ENCODE results near the gene LRP8. TPM values are rescaled to one million over a fixed set of nuclear protein-coding genes. Genes with fewer than 3 reads are reported as not detected.

LRP8 gene
- total and polyA plus RNA-seq, 2 of the 13 experiments (the other 11 are each of a cell fraction or from before 2014, with no cell fraction given) = 17.3 to 17.4 TPM

DNA sequence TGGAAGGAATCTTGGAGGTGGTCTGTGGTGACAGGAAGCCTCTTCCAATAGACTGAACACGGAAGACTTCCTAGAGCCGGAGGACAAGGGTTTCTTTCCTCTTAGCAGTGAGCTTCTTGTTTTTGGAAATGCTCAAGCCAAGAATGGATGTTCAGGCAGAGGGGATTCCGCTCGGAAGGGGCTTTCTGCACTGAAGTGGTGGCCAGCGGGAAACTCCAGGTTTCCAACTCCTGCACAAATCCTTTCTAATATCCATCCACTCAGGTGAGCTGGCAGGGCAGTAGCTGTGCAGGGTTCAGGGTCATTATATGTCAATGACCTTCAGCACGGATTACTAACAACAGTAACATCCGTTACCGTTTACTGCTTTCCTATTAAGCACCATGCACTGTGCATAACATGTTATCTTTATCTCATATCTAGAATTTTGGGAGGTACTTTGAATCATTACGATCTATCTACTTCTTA, 131.8 kb downstream of the LRP8 start (continued):
- TF ChIP-seq, protein P1, sequence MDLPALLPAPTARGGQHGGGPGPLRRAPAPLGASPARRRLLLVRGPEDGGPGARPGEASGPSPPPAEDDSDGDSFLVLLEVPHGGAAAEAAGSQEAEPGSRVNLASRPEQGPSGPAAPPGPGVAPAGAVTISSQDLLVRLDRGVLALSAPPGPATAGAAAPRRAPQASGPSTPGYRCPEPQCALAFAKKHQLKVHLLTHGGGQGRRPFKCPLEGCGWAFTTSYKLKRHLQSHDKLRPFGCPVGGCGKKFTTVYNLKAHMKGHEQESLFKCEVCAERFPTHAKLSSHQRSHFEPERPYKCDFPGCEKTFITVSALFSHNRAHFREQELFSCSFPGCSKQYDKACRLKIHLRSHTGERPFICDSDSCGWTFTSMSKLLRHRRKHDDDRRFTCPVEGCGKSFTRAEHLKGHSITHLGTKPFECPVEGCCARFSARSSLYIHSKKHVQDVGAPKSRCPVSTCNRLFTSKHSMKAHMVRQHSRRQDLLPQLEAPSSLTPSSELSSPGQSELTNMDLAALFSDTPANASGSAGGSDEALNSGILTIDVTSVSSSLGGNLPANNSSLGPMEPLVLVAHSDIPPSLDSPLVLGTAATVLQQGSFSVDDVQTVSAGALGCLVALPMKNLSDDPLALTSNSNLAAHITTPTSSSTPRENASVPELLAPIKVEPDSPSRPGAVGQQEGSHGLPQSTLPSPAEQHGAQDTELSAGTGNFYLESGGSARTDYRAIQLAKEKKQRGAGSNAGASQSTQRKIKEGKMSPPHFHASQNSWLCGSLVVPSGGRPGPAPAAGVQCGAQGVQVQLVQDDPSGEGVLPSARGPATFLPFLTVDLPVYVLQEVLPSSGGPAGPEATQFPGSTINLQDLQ (CRISPR knock-in tag; IDR thresholded peaks at IDR 0.05) = no peak
- TF ChIP-seq, protein P2, sequence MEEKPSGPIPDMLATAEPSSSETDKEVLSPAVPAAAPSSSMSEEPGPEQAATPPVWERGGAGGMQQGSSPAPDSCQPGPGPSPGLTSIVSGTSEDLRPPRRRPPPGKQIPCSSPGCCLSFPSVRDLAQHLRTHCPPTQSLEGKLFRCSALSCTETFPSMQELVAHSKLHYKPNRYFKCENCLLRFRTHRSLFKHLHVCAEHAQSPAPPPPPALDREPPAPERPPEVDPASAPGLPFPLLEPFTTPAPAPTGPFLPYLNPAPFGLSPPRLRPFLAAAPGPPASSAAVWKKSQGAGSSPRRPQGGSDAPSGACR (CRISPR knock-in tag; IDR thresholded peaks at IDR 0.05) = no peak
- no peak for TF ChIP-seq ONECUT2 (CRISPR knock-in tag; IDR thresholded peaks at IDR 0.05)
- no peak for TF ChIP-seq ZNF737 (CRISPR knock-in tag; IDR thresholded peaks at IDR 0.05; ENCODE audit: borderline replicate concordance)
- TF ChIP-seq KLF6 (CRISPR knock-in tag; IDR thresholded peaks at IDR 0.05) = no peak
- TF ChIP-seq HDAC6 (IDR thresholded peaks at IDR 0.05; ENCODE audit: low read depth, low read length) = no peak
- TF ChIP-seq TMF1 (CRISPR knock-in tag; IDR thresholded peaks at IDR 0.05; ENCODE audit: low read depth) = no peak
- no peak for TF ChIP-seq SMARCC2 (IDR thresholded peaks at IDR 0.05)
- TF ChIP-seq, protein P3, sequence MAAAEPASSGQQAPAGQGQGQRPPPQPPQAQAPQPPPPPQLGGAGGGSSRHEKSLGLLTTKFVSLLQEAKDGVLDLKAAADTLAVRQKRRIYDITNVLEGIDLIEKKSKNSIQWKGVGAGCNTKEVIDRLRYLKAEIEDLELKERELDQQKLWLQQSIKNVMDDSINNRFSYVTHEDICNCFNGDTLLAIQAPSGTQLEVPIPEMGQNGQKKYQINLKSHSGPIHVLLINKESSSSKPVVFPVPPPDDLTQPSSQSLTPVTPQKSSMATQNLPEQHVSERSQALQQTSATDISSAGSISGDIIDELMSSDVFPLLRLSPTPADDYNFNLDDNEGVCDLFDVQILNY (CRISPR knock-in tag; conservative IDR thresholded peaks at IDR 0.05) = no peak
- TF ChIP-seq ZSCAN29 (CRISPR knock-in tag; conservative IDR thresholded peaks at IDR 0.05) = no peak
- TF ChIP-seq NFIB (CRISPR knock-in tag; IDR thresholded peaks at IDR 0.05; ENCODE audit: borderline replicate concordance) = no peak
- TF ChIP-seq GABPB1 (CRISPR knock-in tag; IDR thresholded peaks at IDR 0.05) = no peak
- no peak for TF ChIP-seq ZNF549 (CRISPR knock-in tag; IDR thresholded peaks at IDR 0.05)
- no peak for TF ChIP-seq TBL1XR1 (IDR thresholded peaks at IDR 0.05; ENCODE audit: borderline replicate concordance, low read length, partially characterized antibody)
- no peak for TF ChIP-seq ZNF10 (CRISPR knock-in tag; IDR thresholded peaks at IDR 0.05; ENCODE audit: borderline replicate concordance, low read depth)
- TF ChIP-seq, protein P4, sequence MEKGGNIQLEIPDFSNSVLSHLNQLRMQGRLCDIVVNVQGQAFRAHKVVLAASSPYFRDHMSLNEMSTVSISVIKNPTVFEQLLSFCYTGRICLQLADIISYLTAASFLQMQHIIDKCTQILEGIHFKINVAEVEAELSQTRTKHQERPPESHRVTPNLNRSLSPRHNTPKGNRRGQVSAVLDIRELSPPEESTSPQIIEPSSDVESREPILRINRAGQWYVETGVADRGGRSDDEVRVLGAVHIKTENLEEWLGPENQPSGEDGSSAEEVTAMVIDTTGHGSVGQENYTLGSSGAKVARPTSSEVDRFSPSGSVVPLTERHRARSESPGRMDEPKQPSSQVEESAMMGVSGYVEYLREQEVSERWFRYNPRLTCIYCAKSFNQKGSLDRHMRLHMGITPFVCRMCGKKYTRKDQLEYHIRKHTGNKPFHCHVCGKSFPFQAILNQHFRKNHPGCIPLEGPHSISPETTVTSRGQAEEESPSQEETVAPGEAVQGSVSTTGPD (CRISPR knock-in tag; IDR thresholded peaks at IDR 0.05) = no peak
- no peak for TF ChIP-seq SP140L (CRISPR knock-in tag; IDR thresholded peaks at IDR 0.05; ENCODE audit: borderline replicate concordance)
- no peak for TF ChIP-seq ZNF317 (CRISPR knock-in tag; IDR thresholded peaks at IDR 0.05)
- no peak for TF ChIP-seq SOX13 (IDR thresholded peaks at IDR 0.05)
- peak in 1 of 2 experiments; percentile 36; a peak in 1 of 4 replicates for TF ChIP-seq SOX13 (CRISPR knock-in tag; conservative IDR thresholded peaks at IDR 0.05 in 1 of 2, IDR thresholded peaks at IDR 0.05 in 1 of 2)
- TF ChIP-seq ZNF3 (CRISPR knock-in tag; IDR thresholded peaks at IDR 0.05) = no peak
- no peak for TF ChIP-seq ZNF792 (CRISPR knock-in tag; IDR thresholded peaks at IDR 0.05)
- TF ChIP-seq FOXA3 (CRISPR knock-in tag; IDR thresholded peaks at IDR 0.05) = peak; percentile 53
- TF ChIP-seq PRMT3 (CRISPR knock-in tag; IDR thresholded peaks at IDR 0.05; ENCODE audit: borderline replicate concordance, low read depth) = no peak
- 0 out of 2 replicates have a peak, but pooled peaks have one; percentile 31 for TF ChIP-seq DPF2 (CRISPR knock-in tag; IDR thresholded peaks at IDR 0.05; ENCODE audit: borderline replicate concordance, low read depth)
- TF ChIP-seq, protein P5, sequence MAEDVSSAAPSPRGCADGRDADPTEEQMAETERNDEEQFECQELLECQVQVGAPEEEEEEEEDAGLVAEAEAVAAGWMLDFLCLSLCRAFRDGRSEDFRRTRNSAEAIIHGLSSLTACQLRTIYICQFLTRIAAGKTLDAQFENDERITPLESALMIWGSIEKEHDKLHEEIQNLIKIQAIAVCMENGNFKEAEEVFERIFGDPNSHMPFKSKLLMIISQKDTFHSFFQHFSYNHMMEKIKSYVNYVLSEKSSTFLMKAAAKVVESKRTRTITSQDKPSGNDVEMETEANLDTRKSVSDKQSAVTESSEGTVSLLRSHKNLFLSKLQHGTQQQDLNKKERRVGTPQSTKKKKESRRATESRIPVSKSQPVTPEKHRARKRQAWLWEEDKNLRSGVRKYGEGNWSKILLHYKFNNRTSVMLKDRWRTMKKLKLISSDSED (CRISPR knock-in tag; IDR thresholded peaks at IDR 0.05) = no peak
